Measurements from ENCODE around the gene HK1.
A peak's percentile ranks its signal among the peaks of the same experiment; 100 is the strongest.
"Not testable (repeated sequence)": the region's sequence is repeated elsewhere in the genome, so short reads cannot be mapped to it uniquely, and the experiment has no call there.

HK1 gene

DNA sequence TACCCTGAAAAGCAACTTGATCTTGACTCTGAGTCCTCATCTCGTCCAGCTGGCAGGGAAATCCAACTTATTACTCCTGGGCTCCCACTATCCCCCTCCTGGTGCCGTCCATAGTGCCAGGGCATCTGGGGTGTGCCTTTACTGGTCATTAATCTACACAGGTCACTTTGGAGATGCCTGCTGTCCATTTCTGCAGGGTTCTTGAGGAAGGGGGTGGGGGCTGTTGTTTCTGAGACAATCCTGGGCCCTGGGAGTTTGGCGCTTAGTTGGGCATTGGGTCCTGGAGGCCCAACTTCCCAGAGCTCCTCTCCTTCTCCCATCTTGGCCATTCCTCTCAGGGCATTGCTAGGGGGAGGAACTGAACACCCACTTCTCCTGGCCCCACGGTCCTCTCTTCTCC lies 144.4 kb downstream of the HK1 start:
- DNase-seq (no peak), ATAC-seq (no peak)

DNA sequence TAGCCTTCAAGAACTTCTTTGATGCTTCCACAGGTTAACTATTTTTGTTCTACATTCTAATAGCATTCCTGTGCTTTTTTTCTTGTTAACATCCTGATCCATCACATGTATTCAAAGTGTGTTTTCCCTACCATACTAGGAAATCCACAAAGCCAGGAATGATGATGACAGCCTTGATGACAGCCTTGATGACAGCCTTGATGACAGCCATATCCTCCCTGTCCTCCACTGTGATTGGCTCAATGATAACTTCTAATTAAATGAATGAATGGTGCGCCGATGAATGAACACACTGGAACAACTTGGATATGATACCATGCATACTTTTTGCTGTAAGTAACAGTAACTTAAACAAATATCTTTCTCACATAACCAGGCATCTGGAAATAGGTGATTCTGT lies 146.7 kb downstream of the HK1 start:
- no peak for DNase-seq
- ATAC-seq: no peak

DNA sequence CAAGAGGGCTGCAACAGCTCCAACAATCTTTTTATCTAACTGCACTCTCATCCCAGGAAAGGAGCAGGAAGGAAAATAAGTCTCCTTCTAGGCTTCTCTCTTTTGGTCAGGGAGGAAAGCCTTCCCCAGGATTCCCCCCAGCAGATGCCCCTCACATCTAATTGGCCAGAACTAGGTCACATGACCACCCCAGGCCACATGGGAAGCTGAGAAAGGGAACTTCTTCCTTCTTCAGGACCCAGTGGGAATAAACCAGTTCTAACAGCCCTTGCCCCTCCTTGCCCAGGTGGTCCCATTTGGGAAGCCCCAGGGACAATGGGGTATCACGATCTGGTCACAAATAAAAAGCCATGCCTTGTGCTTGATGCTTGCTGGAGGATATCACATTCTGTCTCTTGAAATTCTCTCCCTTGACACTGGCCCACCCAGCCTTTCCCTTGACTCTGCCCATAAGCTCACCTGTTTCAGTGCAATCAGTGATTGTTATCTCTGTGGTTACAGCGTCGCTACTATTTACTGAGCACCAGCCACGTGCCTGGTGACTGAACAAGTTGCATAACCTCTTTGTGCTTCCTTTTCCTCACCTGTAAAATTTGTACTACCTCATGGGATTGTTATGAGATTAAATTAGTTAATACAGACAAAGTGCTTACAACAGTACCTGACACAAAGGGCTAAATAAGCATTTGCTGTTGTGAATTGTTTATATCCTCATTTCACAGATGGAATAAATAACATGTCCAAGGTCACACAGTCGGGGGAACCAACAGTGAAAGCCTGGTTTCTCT lies 147.4 kb downstream of the HK1 start:
- DNase-seq (no peak), ATAC-seq (no peak)

DNA sequence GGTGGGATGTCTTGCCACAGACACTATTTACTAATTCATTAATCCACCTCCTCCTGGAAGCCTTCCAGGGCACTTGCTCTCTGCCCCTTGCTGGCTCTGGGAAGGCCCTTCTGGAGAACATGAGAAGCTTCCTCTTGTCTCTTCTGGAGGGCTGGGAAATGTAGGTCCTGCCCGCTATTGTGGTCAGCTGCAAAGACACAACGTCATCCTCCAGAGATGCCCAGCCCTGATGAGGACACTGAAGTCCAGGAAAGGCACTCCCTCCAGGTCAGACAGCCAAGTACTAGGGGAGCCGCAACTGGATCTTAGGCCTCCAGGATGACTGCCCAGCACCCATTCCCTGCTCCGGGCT lies 148.1 kb downstream of the HK1 start:
- ATAC-seq: no peak
- no peak for DNase-seq

GRCh38 chr10:69428165-69428564 lies 149.9 kb downstream of the HK1 start:
- DNase-seq (no peak), ATAC-seq (no peak)

GRCh38 chr10:69434169-69434568 lies 155.9 kb downstream of the HK1 start:
- ATAC-seq (no peak), DNase-seq (no peak)

DNA sequence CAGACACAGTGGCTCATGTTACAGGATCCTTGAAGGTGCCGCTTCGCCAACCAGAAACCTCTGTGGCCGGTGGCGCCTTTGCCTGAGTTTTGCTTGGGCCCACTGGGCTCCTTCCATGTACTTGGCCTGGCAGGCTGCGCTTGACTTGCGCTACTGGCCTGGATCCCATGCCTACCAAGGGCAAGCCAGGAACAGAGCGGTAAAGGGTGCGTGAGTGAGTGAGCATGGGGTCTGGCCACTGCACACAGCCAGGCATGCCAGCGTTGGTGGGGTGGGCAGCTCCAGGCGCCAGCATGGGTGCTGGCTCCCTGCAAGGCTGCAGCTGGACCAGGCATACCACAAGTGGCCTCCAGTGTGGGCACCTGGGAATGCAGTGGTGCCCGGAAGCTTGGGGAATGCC lies 156.6 kb downstream of the HK1 start:
- DNase-seq: no peak
- ATAC-seq: no peak

GRCh38 chr10:69435966-69436520 lies 157.7 kb downstream of the HK1 start:
- ATAC-seq: no peak
- no peak for DNase-seq

DNA sequence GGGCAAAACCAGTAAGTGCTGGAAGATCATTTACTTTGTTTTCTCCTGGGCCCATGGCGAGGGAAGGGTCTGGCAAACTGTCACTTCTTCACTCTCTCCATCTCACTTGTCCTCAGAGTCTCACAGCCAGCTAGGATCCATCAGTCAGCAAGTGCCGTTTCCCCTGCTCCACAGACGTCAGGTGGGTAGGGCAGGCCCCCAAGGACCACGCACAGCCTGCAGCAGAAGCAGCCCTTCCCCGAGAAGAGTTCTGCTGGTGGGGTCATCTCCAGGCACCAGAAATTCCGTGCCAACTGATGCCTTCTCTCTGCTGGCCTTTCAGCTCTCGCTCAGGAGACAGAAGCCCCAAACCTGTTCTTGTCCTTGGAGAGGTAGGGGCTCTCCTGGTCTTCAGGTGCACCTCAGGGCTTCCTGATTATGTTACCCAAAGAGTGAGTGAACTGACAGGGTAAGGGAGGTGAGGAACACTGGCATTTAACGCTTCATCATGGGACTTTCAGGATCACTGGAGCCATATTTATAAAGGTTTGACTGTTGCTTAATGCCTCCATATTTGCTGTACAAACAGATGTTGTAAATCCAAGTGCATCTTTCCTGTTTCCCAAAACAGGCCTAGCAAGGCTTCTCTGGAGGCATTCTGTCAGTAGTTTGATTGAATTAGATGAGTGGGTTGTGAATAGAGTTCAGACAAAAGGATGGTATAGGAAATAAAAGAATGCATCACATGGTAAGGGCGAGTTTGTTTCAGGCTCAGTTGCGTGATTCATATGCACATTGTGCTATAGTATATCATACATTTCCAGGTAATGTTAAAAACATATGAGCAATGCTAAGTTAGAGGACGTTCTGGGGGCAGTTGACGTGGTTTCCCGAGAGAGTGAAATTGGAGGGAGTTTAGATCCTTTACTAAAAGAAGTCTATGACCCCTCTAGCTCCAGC lies 159.3 kb downstream of the HK1 start:
- ATAC-seq: no peak
- no peak for DNase-seq

- DNase-seq: no peak
- no peak for ATAC-seq
Measured at GRCh38 chr10:69438536-69439349, 160.4 kb downstream of the HK1 start.

DNA sequence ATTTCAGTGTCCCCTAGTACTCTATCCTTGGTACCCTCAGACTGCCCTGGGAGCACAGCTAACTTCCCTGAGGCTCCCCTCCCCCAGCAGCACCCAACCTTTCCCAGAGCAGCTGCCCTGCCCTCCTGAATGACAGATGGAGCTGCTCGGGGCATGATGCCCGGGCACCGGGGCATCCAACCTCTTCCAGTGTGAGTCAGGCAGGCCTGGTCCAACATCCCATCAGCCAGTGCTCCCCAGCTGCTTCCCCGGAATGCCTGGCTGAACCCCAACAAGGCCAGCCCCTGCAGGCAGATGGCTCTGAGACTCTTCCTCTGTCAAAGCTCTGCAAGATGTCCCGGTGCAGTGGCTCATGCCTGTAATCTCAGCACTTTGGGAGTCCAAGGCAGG lies 161.0 kb downstream of the HK1 start:
- no peak for ATAC-seq

GRCh38 chr10:69439813-69440506 lies 161.7 kb downstream of the HK1 start:
- no peak for DNase-seq
- ATAC-seq: no peak

More for the DNA sequence above, 161.0 kb downstream of the HK1 start:
- no peak for DNase-seq

- DNase-seq (no peak), ATAC-seq (no peak)
Measured at GRCh38 chr10:69443354-69443753, 165.1 kb downstream of the HK1 start.

DNA sequence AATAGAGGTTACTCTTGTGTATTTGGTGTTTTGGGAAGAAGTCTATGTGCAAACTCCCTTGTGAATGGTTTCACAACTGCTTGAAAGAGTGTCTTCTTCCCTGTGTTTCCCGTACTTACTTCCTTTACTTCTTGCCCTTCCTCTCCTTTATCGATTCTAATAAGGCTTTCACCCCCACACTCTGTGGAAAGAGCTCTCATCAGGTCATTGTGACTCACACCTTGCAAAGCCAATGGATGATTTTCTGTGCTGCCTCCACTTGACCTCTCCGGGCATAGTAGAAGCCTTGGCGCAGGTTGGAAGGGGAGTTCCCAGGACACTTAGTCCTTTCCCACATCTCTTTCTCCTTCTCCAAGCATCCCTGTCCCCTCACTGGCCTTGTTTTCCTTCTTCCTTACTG lies 166.7 kb downstream of the HK1 start:
- DNase-seq (no peak), ATAC-seq (no peak)

- no peak for ATAC-seq
- DNase-seq: no peak
Measured at GRCh38 chr10:69446229-69446628, 167.9 kb downstream of the HK1 start.

GRCh38 chr10:69446650-69447151 lies 168.4 kb downstream of the HK1 start:
- no peak for DNase-seq
- no peak for ATAC-seq

DNA sequence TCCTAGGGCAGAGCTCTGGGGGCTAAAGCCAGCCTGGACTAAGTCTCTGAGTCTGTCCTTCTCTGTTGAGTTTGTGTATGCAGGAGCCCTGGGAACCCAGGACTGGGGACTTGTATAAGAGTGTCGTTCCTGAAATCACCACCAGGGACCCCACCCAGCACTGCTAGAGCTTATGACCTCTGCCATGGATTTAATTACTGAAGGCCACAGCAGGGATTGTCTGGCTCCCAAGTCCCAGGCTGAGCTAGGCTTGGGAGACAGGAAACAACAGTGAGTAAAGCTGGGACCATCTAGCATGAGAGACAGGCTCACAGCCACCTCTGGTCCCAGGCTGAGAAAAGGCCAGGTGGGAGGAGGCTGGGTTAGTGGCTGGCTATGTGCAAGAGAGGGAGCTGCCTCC lies 171.5 kb downstream of the HK1 start:
- peak; percentile 53 for ATAC-seq
- peak; percentile 42 for DNase-seq

- not testable (repeated sequence) for DNase-seq, ATAC-seq
Measured at GRCh38 chr10:69450395-69450794, 172.1 kb downstream of the HK1 start.

DNA sequence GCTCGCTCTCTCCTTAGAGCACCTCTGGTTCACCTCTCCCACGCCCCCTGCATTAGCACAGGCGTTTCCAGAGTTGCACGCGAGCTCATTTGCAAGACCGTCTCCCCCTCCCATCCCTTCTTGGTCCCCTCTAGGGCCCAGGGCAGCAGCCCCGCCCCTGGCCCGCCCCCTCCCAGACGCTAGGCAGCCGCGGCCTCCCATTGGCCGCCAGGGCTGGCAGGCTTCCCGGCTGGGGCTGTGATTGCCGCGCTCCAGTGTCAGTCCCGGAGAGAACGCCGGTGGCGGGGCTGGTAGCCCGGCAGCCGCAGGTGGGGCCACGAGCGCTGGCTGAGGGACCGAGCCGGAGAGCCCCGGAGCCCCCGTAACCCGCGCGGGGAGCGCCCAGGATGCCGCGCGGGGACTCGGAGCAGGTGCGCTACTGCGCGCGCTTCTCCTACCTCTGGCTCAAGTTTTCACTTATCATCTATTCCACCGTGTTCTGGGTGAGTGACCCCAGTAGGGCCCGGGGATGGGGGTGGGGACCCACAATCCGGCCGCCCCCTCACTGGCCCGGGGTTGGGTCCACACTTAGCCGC lies 173.0 kb downstream of the HK1 start, which contains the start of gene TSPAN15:
Gene TSPAN15 (plus strand): TSS at position 257 of the 575 bp plus-strand sequence. CDS start 130 bp downstream, at position 387.
- ATAC-seq (peak; percentile 94), DNase-seq (peak; percentile 80)

All from stimulated activated naive CD8-positive, alpha-beta T cell treated with anti-CD3 and anti-CD28 coated beads, Interleukin-15, Interleukin-2, amounts not matched to agents 100 U/mL and 50 U/mL, for 24 hours (primary cell).